Endothelial cell of umbilical vein (primary cell): Measurements from ENCODE around the gene SPAG4. TPM values are rescaled to one million over a fixed set of nuclear protein-coding genes. Genes with fewer than 3 reads are reported as not detected.

Experiments used
- BruUV-seq: library from RNA; stranded (reverse); fragments of 400-500 nt; replicated peaks from 2 replicates; lab custom pipeline; 2021; lab: Mats Ljungman, UMichigan
- CTCF ChIA-PET: fragments of 300-600, 350-600 bp; sonication (Branson Sonifier 250); formaldehyde crosslinking; loops from one replicate; lab custom pipeline; 2021; ENCODE audit warnings: antibody characterized with exemption, inconsistent platforms; lab: Charles Lee
- POLR2A ChIA-PET: fragments of 300-600, 350-600 bp; sonication (Branson Sonifier 250); formaldehyde crosslinking; loops from one replicate; lab custom pipeline; 2021; ENCODE audit warnings: antibody characterized with exemption, inconsistent platforms; lab: Charles Lee
- DNase-seq: peaks from one replicate; pipeline ENCODE4 v3.0.0-alpha.2; 2011; ENCODE audit warnings: low read depth, low spot score
- FAIRE-seq: peaks from 2 replicates; lab custom pipeline; 2011; peaks lifted over from hg19 to GRCh38; lab: Jason Lieb, UNC
- H2AFZ ChIP-seq: 2 replicates; pipeline ENCODE4 v1.6.0; 2012; ENCODE audit warnings: low read depth, low read length, control low read depth, inconsistent platforms
- H3K27ac ChIP-seq: 2 replicates; pipeline ENCODE4 v1.5.1; 2011; ENCODE audit warnings: low read depth, mild to moderate bottlenecking, control low read depth, low read length, moderate library complexity; ENCODE audit not compliant: insufficient read depth
- H3K27me3 ChIP-seq, 2 experiments: 2 replicates each; pipeline versions ENCODE4 v1.6.0 to v1.6.1; 2011; ENCODE audit warnings: low read length in 2 of 2, mixed read lengths in 1 of 2; ENCODE audit not compliant: control insufficient read depth in 2 of 2, insufficient read depth in 2 of 2
- H3K36me3 ChIP-seq, 2 experiments: 2 replicates in 1 of 2; 3 replicates in 1 of 2; pipeline ENCODE4 v1.5.1; 2011; ENCODE audit warnings: low read length in 2 of 2, mild to moderate bottlenecking in 1 of 2, moderate library complexity in 1 of 2; ENCODE audit not compliant: control insufficient read depth in 2 of 2, insufficient read depth in 2 of 2; ENCODE audit errors: extremely low read depth in 1 of 2
- H3K4me1 ChIP-seq: 3 replicates; pipeline ENCODE4 v1.5.1; 2011; ENCODE audit warnings: mild to moderate bottlenecking, low read length; ENCODE audit not compliant: control insufficient read depth, insufficient read depth; ENCODE audit errors: extremely low read depth
- H3K4me2 ChIP-seq: 2 replicates; pipeline ENCODE4 v1.6.1; 2011; ENCODE audit warnings: low read length, control low read depth, mixed read lengths; ENCODE audit not compliant: insufficient read depth
- H3K4me3 ChIP-seq, 3 experiments: fragments of 200-600 bp in 1 of 3; sonication (generic), shearing (Covaris generic) in 1 of 3; replicated peaks in 1 of 3; 2 replicates each; pipeline ENCODE4 v1.5.1; 2011 to 2016; ENCODE audit warnings: control low read depth in 3 of 3, low read length in 3 of 3, mild to moderate bottlenecking in 2 of 3, inconsistent platforms in 1 of 3, low read depth in 1 of 3, moderate library complexity in 1 of 3; ENCODE audit not compliant: insufficient read depth in 1 of 3
- H3K79me2 ChIP-seq: 2 replicates; pipeline ENCODE4 v1.6.0; 2012; ENCODE audit warnings: low read length, inconsistent platforms; ENCODE audit not compliant: control insufficient read depth, insufficient read depth
- H3K9ac ChIP-seq: replicated peaks from 2 replicates; pipeline ENCODE3; 2011; ENCODE audit warnings: low read length, control low read depth; ENCODE audit not compliant: insufficient read depth; ENCODE audit errors: extremely low read depth
- H3K9me1 ChIP-seq: replicated peaks from 3 replicates; pipeline ENCODE4 v1.6.0; 2011; ENCODE audit warnings: mild to moderate bottlenecking, low read length; ENCODE audit not compliant: control insufficient read depth, insufficient read depth; ENCODE audit errors: extremely low read depth
- H3K9me3 ChIP-seq: replicated peaks from 2 replicates; pipeline ENCODE4 v1.5.1; 2012; ENCODE audit warnings: low read length, inconsistent platforms; ENCODE audit not compliant: control insufficient read depth, insufficient read depth
- H4K20me1 ChIP-seq: replicated peaks from 2 replicates; pipeline ENCODE3; 2011; ENCODE audit warnings: mild to moderate bottlenecking, low read length; ENCODE audit not compliant: control insufficient read depth, insufficient read depth; ENCODE audit errors: extremely low read depth
- EZH2 ChIP-seq: IDR thresholded peaks from 2 replicates; pipeline ENCODE4 v1.6.1; 2012; ENCODE audit warnings: borderline replicate concordance, low read depth, mild to moderate bottlenecking, moderate library complexity, low read length, inconsistent platforms; ENCODE audit not compliant: severe bottlenecking
- FOS ChIP-seq: IDR thresholded peaks from 2 replicates; pipeline ENCODE4 v1.6.1; 2011; ENCODE audit warnings: mild to moderate bottlenecking, low read length, moderate library complexity, borderline replicate concordance; ENCODE audit not compliant: insufficient read depth
- GATA2 ChIP-seq: IDR thresholded peaks from 2 replicates; pipeline ENCODE4 v1.7.0; 2011; ENCODE audit warnings: low read depth, mild to moderate bottlenecking, moderate library complexity, mixed read lengths, low read length; ENCODE audit not compliant: insufficient read length, insufficient read depth
- JUN ChIP-seq: IDR thresholded peaks from 2 replicates; pipeline ENCODE4 v1.6.1; 2011; ENCODE audit warnings: borderline replicate concordance, low read depth; ENCODE audit not compliant: insufficient read length, insufficient read depth
- MYC ChIP-seq: IDR thresholded peaks from one replicate; pipeline ENCODE4 v1.6.1; 2011; ENCODE audit warnings: mild to moderate bottlenecking, low read depth, low read length
- POLR2A ChIP-seq: IDR thresholded peaks from 2 replicates; pipeline ENCODE4 v1.6.1; 2012; ENCODE audit warnings: low read depth, mild to moderate bottlenecking, control low read depth, low read length
- POLR2AphosphoS5 ChIP-seq: IDR thresholded peaks from 2 replicates; pipeline ENCODE4 v1.6.1; 2012; ENCODE audit warnings: low read depth, mild to moderate bottlenecking, control low read depth, low read length, moderate library complexity; ENCODE audit not compliant: insufficient read depth
- dilution Hi-C: fragments of 300-500 bp; cut with MboI; formaldehyde crosslinking; loops from one replicate; pipeline ENCODE4 v1.15.0; 2019; ENCODE audit warnings: low sequenced_read_pairs; ENCODE audit not compliant: extremely low pct_ligation_motif_present
- intact Hi-C: fragments of 100-400 bp; cut with micrococcal nuclease; formaldehyde crosslinking; loops from one replicate; pipeline ENCODE4 v1.10.0; 2022
- polyA plus RNA-seq, 4 experiments: library from polyadenylated mRNA; depleted of rRNA in 3 of 4; stranded (reverse) in 3 of 4; unstranded in 1 of 4; fragments of >200 nt; gene quantifications; 2 replicates each; pipeline versions ENCODE4 v1.2.1 to v1.2.3, GENCODE V29; 2011 to 2012; ENCODE audit warnings: missing spikeins in 1 of 4
- total RNA-seq: library from RNA; stranded (reverse); gene quantifications from 2 replicates; pipeline ENCODE4 v1.2.3, GENCODE V29; 2021
- TF ChIP-seq, protein P1 (sequence below): IDR thresholded peaks from 2 replicates; pipeline ENCODE4 v1.6.1; 2011; ENCODE audit not compliant: insufficient read depth, insufficient read length
- TF ChIP-seq, protein P2 (sequence below), 2 donors: IDR thresholded peaks; 1 replicate in 1 of 2; 2 replicates in 1 of 2; pipeline ENCODE4 v1.5.1; 2011; ENCODE audit warnings: low read length in 2 of 2, mild to moderate bottlenecking in 2 of 2, moderate library complexity in 2 of 2, control low read depth in 1 of 2, inconsistent platforms in 1 of 2, low read depth in 1 of 2; ENCODE audit not compliant: insufficient read depth in 1 of 2; ENCODE audit errors: extremely low read depth in 1 of 2

SPAG4 gene
- total and polyA plus RNA-seq, 2 donors (not counting 3 experiments of a cell fraction or from before 2014, with no cell fraction given), result 3.7 to 9.5 TPM

GRCh38 chr20:35638751-35639150 lies 23.1 kb downstream of the SPAG4 start:
- Histone ChIP-seq H3K36me3 (no peaks in the 10 kb centered on the region), H3K79me2 (peaks cover 47% of the 10 kb centered on the region), H3K9ac (no peak overlapping the region), H2AFZ (no peak overlapping the region), H3K4me2 (no peak overlapping the region), H3K9me3 (no peaks in the 10 kb centered on the region), H3K4me3 (no peak overlapping the region), H3K9me1 (no peaks in the 10 kb centered on the region), H3K27ac (no peak overlapping the region), H4K20me1 (peaks cover 3% of the 10 kb centered on the region), H3K4me1 (no peaks in the 10 kb centered on the region), H3K27me3 (no peaks in the 10 kb centered on the region)
- ChIA-PET POLR2A (no interaction called here), CTCF (no interaction called here)
- FAIRE-seq, result no peak
- no peak for TF ChIP-seq MYC
- no peak for TF ChIP-seq POLR2AphosphoS5
- TF ChIP-seq, protein P1, sequence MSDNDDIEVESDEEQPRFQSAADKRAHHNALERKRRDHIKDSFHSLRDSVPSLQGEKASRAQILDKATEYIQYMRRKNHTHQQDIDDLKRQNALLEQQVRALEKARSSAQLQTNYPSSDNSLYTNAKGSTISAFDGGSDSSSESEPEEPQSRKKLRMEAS, result no peak
- TF ChIP-seq EZH2, result no peak
- no peak for TF ChIP-seq FOS
- TF ChIP-seq GATA2, result no peak
- TF ChIP-seq, protein P2, sequence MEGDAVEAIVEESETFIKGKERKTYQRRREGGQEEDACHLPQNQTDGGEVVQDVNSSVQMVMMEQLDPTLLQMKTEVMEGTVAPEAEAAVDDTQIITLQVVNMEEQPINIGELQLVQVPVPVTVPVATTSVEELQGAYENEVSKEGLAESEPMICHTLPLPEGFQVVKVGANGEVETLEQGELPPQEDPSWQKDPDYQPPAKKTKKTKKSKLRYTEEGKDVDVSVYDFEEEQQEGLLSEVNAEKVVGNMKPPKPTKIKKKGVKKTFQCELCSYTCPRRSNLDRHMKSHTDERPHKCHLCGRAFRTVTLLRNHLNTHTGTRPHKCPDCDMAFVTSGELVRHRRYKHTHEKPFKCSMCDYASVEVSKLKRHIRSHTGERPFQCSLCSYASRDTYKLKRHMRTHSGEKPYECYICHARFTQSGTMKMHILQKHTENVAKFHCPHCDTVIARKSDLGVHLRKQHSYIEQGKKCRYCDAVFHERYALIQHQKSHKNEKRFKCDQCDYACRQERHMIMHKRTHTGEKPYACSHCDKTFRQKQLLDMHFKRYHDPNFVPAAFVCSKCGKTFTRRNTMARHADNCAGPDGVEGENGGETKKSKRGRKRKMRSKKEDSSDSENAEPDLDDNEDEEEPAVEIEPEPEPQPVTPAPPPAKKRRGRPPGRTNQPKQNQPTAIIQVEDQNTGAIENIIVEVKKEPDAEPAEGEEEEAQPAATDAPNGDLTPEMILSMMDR (IDR thresholded peaks at IDR 0.05; ENCODE audit: extremely low read depth in 1 of 2, insufficient read depth in 1 of 2, low read depth in 1 of 2, low read length in 2 of 2), result no peak
- no peak for TF ChIP-seq JUN
- TF ChIP-seq POLR2A, result no peak
- DNase-seq, result no peak
- intact Hi-C loops (no loop called here), dilution Hi-C loops (no loop called here)
- BruUV-seq, result no TSS peak
